Adipocyte (in vitro differentiated cells): ENCODE data around the gene ARL8B.
A peak's percentile ranks its signal among the peaks of the same experiment; 100 is the strongest.

Source experiments
- DNase-seq: peaks from one replicate; pipeline ENCODE4 v3.0.0-alpha.2; 2015; ENCODE audit warnings: low read depth
- H3K27me3 ChIP-seq: replicated peaks from 2 replicates; pipeline ENCODE4 v1.7.0; 2013; ENCODE audit warnings: mild to moderate bottlenecking, low read length, moderate library complexity; ENCODE audit not compliant: control insufficient read depth, insufficient read depth
- H3K36me3 ChIP-seq: 2 replicates; pipeline ENCODE4 v1.7.0; 2013; ENCODE audit warnings: low read length, mild to moderate bottlenecking, moderate library complexity; ENCODE audit not compliant: control insufficient read depth, insufficient read depth, severe bottlenecking
- H3K4me1 ChIP-seq: 2 replicates; pipeline ENCODE4 v1.7.0; 2013; ENCODE audit warnings: mild to moderate bottlenecking, low read length, moderate library complexity; ENCODE audit not compliant: control insufficient read depth, insufficient read depth
- H3K4me3 ChIP-seq: 2 replicates; pipeline ENCODE4 v1.7.0; 2013; ENCODE audit warnings: mild to moderate bottlenecking, low read length, moderate library complexity
- H3K9ac ChIP-seq: 2 replicates; pipeline ENCODE4 v1.7.0; 2013; ENCODE audit warnings: mild to moderate bottlenecking, low read length, moderate library complexity
- H3K9me3 ChIP-seq: 2 replicates; pipeline ENCODE4 v1.7.0; 2013; ENCODE audit warnings: mild to moderate bottlenecking, low read length, moderate library complexity; ENCODE audit not compliant: control insufficient read depth

Gene ARL8B

GRCh38 chr3:5151586-5151985 lies 29.5 kb downstream of the ARL8B start:
- no peak for DNase-seq

GRCh38 chr3:5153074-5153473 lies 31.0 kb downstream of the ARL8B start:
- Histone ChIP-seq H3K9me3 (no peaks in the 10 kb centered on the region), H3K27me3 (no peaks in the 10 kb centered on the region), H3K4me3 (no peak overlapping the region), H3K9ac (no peak overlapping the region), H3K4me1 (peaks cover 10% of the 10 kb centered on the region), H3K36me3 (no peaks in the 10 kb centered on the region)
- DNase-seq: no peak

More at GRCh38 chr3:5151586-5151985, 29.5 kb downstream of the ARL8B start:
- H3K4me1 ChIP-seq: peaks cover 4% of the 10 kb centered on the region
- H3K27me3 ChIP-seq: no peaks in the 10 kb centered on the region
- no peak overlapping the region for H3K4me3 ChIP-seq
- H3K9ac ChIP-seq: no peak overlapping the region
- no peaks in the 10 kb centered on the region for H3K36me3 ChIP-seq
- H3K9me3 ChIP-seq: no peaks in the 10 kb centered on the region

- H3K4me3 ChIP-seq: no peak overlapping the region
- H3K4me1 ChIP-seq: peaks cover 6% of the 10 kb centered on the region
- no peaks in the 10 kb centered on the region for H3K27me3 ChIP-seq
- no peak for DNase-seq
- no peaks in the 10 kb centered on the region for H3K9me3 ChIP-seq
- no peak overlapping the region for H3K9ac ChIP-seq
- no peaks in the 10 kb centered on the region for H3K36me3 ChIP-seq
Observed at GRCh38 chr3:5155241-5155640, 33.1 kb downstream of the ARL8B start.

GRCh38 chr3:5160321-5160720 lies 38.2 kb downstream of the ARL8B start:
- no peak overlapping the region for H3K4me3 ChIP-seq
- H3K4me1 ChIP-seq: peaks cover 23% of the 10 kb centered on the region
- H3K36me3 ChIP-seq: no peaks in the 10 kb centered on the region
- no peaks in the 10 kb centered on the region for H3K27me3 ChIP-seq
- H3K9ac ChIP-seq: no peak overlapping the region
- no peaks in the 10 kb centered on the region for H3K9me3 ChIP-seq
- no peak for DNase-seq

GRCh38 chr3:5160940-5161858 lies 39.1 kb downstream of the ARL8B start:
- peak; percentile 49 for DNase-seq
- H3K27me3 ChIP-seq: no peaks in the 10 kb centered on the region
- no peak overlapping the region for H3K9ac ChIP-seq
- H3K36me3 ChIP-seq: no peaks in the 10 kb centered on the region
- H3K4me1 ChIP-seq: peaks cover 23% of the 10 kb centered on the region
- H3K4me3 ChIP-seq: no peak overlapping the region
- no peaks in the 10 kb centered on the region for H3K9me3 ChIP-seq

GRCh38 chr3:5162102-5162501 lies 40.0 kb downstream of the ARL8B start:
- Histone ChIP-seq H3K9ac (no peak overlapping the region), H3K4me3 (no peak overlapping the region), H3K36me3 (no peaks in the 10 kb centered on the region), H3K9me3 (no peaks in the 10 kb centered on the region), H3K4me1 (peaks cover 17% of the 10 kb centered on the region), H3K27me3 (no peaks in the 10 kb centered on the region)
- peak; percentile 68 for DNase-seq

- DNase-seq: peak; percentile 56
- no peaks in the 10 kb centered on the region for H3K9me3 ChIP-seq
- peaks cover 17% of the 10 kb centered on the region for H3K4me1 ChIP-seq
- H3K4me3 ChIP-seq: no peak overlapping the region
- H3K9ac ChIP-seq: no peak overlapping the region
- no peaks in the 10 kb centered on the region for H3K36me3 ChIP-seq
- H3K27me3 ChIP-seq: no peaks in the 10 kb centered on the region
Observed at GRCh38 chr3:5165698-5166097, 43.6 kb downstream of the ARL8B start.

- H3K4me1 ChIP-seq: peaks cover 8% of the 10 kb centered on the region
Observed at GRCh38 chr3:5166846-5167245, 44.8 kb downstream of the ARL8B start.

GRCh38 chr3:5168110-5168509 lies 46.0 kb downstream of the ARL8B start:
- no peak for DNase-seq
- H3K4me1 ChIP-seq: no peaks in the 10 kb centered on the region
- peaks cover 22% of the 10 kb centered on the region for H3K36me3 ChIP-seq
- no peak overlapping the region for H3K9ac ChIP-seq
- H3K4me3 ChIP-seq: no peak overlapping the region
- no peaks in the 10 kb centered on the region for H3K9me3 ChIP-seq
- H3K27me3 ChIP-seq: no peaks in the 10 kb centered on the region

More at GRCh38 chr3:5166846-5167245, 44.8 kb downstream of the ARL8B start:
- H3K9me3 ChIP-seq: no peaks in the 10 kb centered on the region
- no peak for DNase-seq
- H3K9ac ChIP-seq: no peak overlapping the region
- peaks cover 9% of the 10 kb centered on the region for H3K36me3 ChIP-seq
- no peaks in the 10 kb centered on the region for H3K27me3 ChIP-seq
- H3K4me3 ChIP-seq: no peak overlapping the region

- H3K9ac ChIP-seq: no peak overlapping the region
- H3K4me1 ChIP-seq: no peaks in the 10 kb centered on the region
- peaks cover 35% of the 10 kb centered on the region for H3K36me3 ChIP-seq
Observed at GRCh38 chr3:5169807-5170206, 47.7 kb downstream of the ARL8B start.

GRCh38 chr3:5170975-5171374 lies 48.9 kb downstream of the ARL8B start:
- Histone ChIP-seq H3K27me3 (no peaks in the 10 kb centered on the region), H3K36me3 (peaks cover 47% of the 10 kb centered on the region), H3K9ac (no peak overlapping the region), H3K4me3 (no peak overlapping the region), H3K9me3 (no peaks in the 10 kb centered on the region), H3K4me1 (no peaks in the 10 kb centered on the region)
- DNase-seq: no peak

More at GRCh38 chr3:5169807-5170206, 47.7 kb downstream of the ARL8B start:
- Histone ChIP-seq H3K4me3 (no peak overlapping the region), H3K9me3 (no peaks in the 10 kb centered on the region), H3K27me3 (no peaks in the 10 kb centered on the region)
- DNase-seq: no peak
